Measurements from ENCODE around the gene FHIT.

DNA sequence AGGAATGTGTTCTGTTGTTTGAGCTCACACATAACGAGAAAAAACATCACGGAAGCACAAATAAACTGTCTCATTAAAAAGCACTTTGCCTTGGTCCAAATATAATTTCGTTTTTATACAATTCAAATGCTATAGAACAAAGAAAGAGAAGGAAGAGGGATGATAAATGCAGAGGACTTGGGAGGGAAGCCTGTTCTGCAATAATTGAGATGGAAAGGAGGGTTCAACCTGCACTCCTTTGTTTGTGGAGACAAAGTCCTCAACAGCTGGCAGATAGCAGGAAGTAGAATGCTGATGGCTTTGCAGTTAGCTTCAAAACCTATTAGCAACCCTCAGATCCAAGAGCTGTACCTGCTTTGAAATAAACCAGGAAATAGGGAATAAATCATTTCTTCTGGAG is 1010.8 kb downstream of the FHIT start:
- TF ChIP-seq, protein P1, sequence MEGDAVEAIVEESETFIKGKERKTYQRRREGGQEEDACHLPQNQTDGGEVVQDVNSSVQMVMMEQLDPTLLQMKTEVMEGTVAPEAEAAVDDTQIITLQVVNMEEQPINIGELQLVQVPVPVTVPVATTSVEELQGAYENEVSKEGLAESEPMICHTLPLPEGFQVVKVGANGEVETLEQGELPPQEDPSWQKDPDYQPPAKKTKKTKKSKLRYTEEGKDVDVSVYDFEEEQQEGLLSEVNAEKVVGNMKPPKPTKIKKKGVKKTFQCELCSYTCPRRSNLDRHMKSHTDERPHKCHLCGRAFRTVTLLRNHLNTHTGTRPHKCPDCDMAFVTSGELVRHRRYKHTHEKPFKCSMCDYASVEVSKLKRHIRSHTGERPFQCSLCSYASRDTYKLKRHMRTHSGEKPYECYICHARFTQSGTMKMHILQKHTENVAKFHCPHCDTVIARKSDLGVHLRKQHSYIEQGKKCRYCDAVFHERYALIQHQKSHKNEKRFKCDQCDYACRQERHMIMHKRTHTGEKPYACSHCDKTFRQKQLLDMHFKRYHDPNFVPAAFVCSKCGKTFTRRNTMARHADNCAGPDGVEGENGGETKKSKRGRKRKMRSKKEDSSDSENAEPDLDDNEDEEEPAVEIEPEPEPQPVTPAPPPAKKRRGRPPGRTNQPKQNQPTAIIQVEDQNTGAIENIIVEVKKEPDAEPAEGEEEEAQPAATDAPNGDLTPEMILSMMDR (conservative IDR thresholded peaks at IDR 0.05): no peak
- no peak for TF ChIP-seq EZH2 (IDR thresholded peaks at IDR 0.05; ENCODE audit: low read depth)

Data from PC-9 (cell line).